Measurements from ENCODE around the gene LENG8. TPM values are rescaled to one million over a fixed set of nuclear protein-coding genes. Genes with fewer than 3 reads are reported as not detected.

LENG8 gene
- total and polyA plus RNA-seq, 2 of the 8 experiments (the other 6 are each of a cell fraction or from before 2014, with no cell fraction given) = 62.2 to 108 TPM

GRCh38 chr19:54424201-54424600 lies 24.8 kb upstream of the LENG8 start:
- no peak for FAIRE-seq
- no peak overlapping the region for H2BK5ac ChIP-seq (ENCODE audit: low read depth, low read length)
- WGBS, 2 experiments (ENCODE audit: extremely low coverage in 1 of 2, insufficient coverage in 1 of 2, insufficient read length in 1 of 2, insufficient replicate concordance in 2 of 2, low coverage in 1 of 2, low lambda C conversion rate in 2 of 2, missing lambda C conversion rate in 1 of 2) = 94% methylated on average over 14 of the region's 14 CpGs; no CpG with 5 or more reads in 1 of the 2 experiments
- H3K18ac ChIP-seq (ENCODE audit: extremely low read depth, low read length) = no peak overlapping the region
- H2BK15ac ChIP-seq (ENCODE audit: low read length) = no peak overlapping the region
- H3K56ac ChIP-seq (replicated peaks; ENCODE audit: insufficient read length, low read depth, low read length) = no peak overlapping the region
- H4K20me1 ChIP-seq (replicated peaks in 1 of 2; ENCODE audit: control insufficient read depth in 1 of 2, insufficient read depth in 2 of 2, low read length in 2 of 2) = peaks cover 0 to 7% of the 10 kb centered on the region in 2 experiments
- peaks cover 0 to 3% (median 1%) of the 10 kb centered on the region in 4 experiments; a peak in 2 of 7 replicates for H3K27me3 ChIP-seq (replicated peaks in 1 of 4; ENCODE audit: control insufficient read depth in 3 of 4, extremely low read depth in 1 of 4, insufficient read depth in 3 of 4, low read length in 3 of 4)
- H3K9me3 ChIP-seq (ENCODE audit: insufficient read depth in 2 of 2, low read depth in 1 of 2, low read length in 1 of 2) = no peaks in the 10 kb centered on the region
- H4K8ac ChIP-seq (ENCODE audit: extremely low read depth, insufficient read depth, low read length) = no peak overlapping the region; the same call in 1 of the 2 replicates
- no peaks in the 10 kb centered on the region for H3K79me2 ChIP-seq (ENCODE audit: control insufficient read depth in 1 of 2, insufficient read depth in 2 of 2, low read length in 2 of 2)
- H3K4me1 ChIP-seq (replicated peaks in 1 of 4; ENCODE audit: control insufficient read depth in 3 of 4, insufficient read depth in 4 of 4, low read length in 3 of 4) = peaks cover 15 to 35% (median 21%) of the 10 kb centered on the region in 4 experiments
- H2AK5ac ChIP-seq (ENCODE audit: low read depth, low read length) = no peak overlapping the region
- H2BK120ac ChIP-seq (replicated peaks; ENCODE audit: low read depth, low read length) = no peak overlapping the region
- H3K23ac ChIP-seq (ENCODE audit: insufficient read length) = no peak overlapping the region
- H3K4me2 ChIP-seq (ENCODE audit: insufficient read depth in 1 of 2, low read depth in 2 of 2, low read length in 2 of 2) = no peak overlapping the region
- no peak overlapping the region for H2BK12ac ChIP-seq (ENCODE audit: low read depth, low read length)
- ChIA-PET POLR2A (ENCODE audit: partially characterized antibody) (interaction anchor here (1.2 to 1.7 kb wide), 3 partner anchors 12 to 97 kb away, joined by 3 to 6 read pairs (median 3); no protein-coding TSS in a partner anchor), CTCF (ENCODE audit: partially characterized antibody) (interaction anchor here (1.4 to 7.2 kb wide), 4 partner anchors 9 to 1247 kb away, joined by 3 to 39 read pairs (median 14); partner anchors contain the start of gene TTYH1)
- H3K9ac ChIP-seq (replicated peaks in 1 of 4; ENCODE audit: extremely low read depth in 1 of 4, low read depth in 3 of 4, low read length in 3 of 4) = no peak overlapping the region
- no peak overlapping the region for H3K14ac ChIP-seq (ENCODE audit: insufficient read length)
- TF ChIP-seq KDM5A (IDR thresholded peaks at IDR 0.05; ENCODE audit: low read length) (no peak), TBP (IDR thresholded peaks at IDR 0.05; ENCODE audit: low read depth, low read length) (no peak), TAF7 (optimal IDR thresholded peaks at IDR 0.05; ENCODE audit: borderline replicate concordance, low read depth, low read length) (no peak), CBX5 (IDR thresholded peaks at IDR 0.05; ENCODE audit: low read depth, low read length) (no peak), SIX5 (IDR thresholded peaks at IDR 0.05; ENCODE audit: low read depth, low read length) (no peak), ATF2 (IDR thresholded peaks at IDR 0.05; ENCODE audit: low read length) (no peak), RAD21 (IDR thresholded peaks at IDR 0.05 in 1 of 2, conservative IDR thresholded peaks at IDR 0.05 in 1 of 2; ENCODE audit: low read depth in 2 of 2, low read length in 2 of 2) (no peak), SP4 (IDR thresholded peaks at IDR 0.05; ENCODE audit: low read length) (no peak)
- no peak overlapping the region for H3K4me3 ChIP-seq (ENCODE audit: extremely low read depth in 1 of 4, insufficient read depth in 2 of 4, low read depth in 3 of 4, low read length in 4 of 4)
- DNase-seq (ENCODE audit: low read depth in 1 of 2, low spot score in 2 of 2) = no peak
- H3K36me3 ChIP-seq (ENCODE audit: control insufficient read depth in 2 of 4, insufficient read depth in 4 of 4, low read length in 3 of 4) = peaks cover 2 to 20% (median 3%) of the 10 kb centered on the region in 4 experiments; a peak in 7 of 8 replicates
- H4K91ac ChIP-seq (replicated peaks; ENCODE audit: insufficient read length, low read length) = no peak overlapping the region
- H2BK20ac ChIP-seq (ENCODE audit: low read length) = no peak overlapping the region
- H3K23me2 ChIP-seq (ENCODE audit: low read depth, low read length) = peaks cover 3% of the 10 kb centered on the region; the same call in 1 of the 2 replicates
- H4K5ac ChIP-seq (ENCODE audit: insufficient read length, low read depth, low read length) = no peak overlapping the region
- H3K79me1 ChIP-seq (ENCODE audit: low read depth, low read length) = peaks cover 5% of the 10 kb centered on the region; the same call in 1 of the 2 replicates
- no peak overlapping the region for H3K27ac ChIP-seq (ENCODE audit: low read depth, low read length)
- H3K4ac ChIP-seq (replicated peaks; ENCODE audit: insufficient read length, low read depth, low read length) = no peak overlapping the region
- H2AFZ ChIP-seq (ENCODE audit: low read length) = no peak overlapping the region

Measured in H1 (cell line).